Muscle of leg (tissue), 11 donors: ENCODE measurements around the gene CCDC141. TPM values are rescaled to one million over a fixed set of nuclear protein-coding genes. Genes with fewer than 3 reads are reported as not detected.

Experiments used
- DNase-seq: peaks from one replicate; pipeline ENCODE4 v3.0.0; 2013
- H3K27ac ChIP-seq: one replicate; pipeline ENCODE4 v1.5.1; 2013; ENCODE audit warnings: mild to moderate bottlenecking, low read length, control low read depth
- H3K27me3 ChIP-seq: one replicate; pipeline ENCODE4 v1.6.1; 2013; ENCODE audit warnings: low read length; ENCODE audit not compliant: control insufficient read depth, insufficient read depth
- H3K36me3 ChIP-seq: one replicate; pipeline ENCODE4 v1.6.1; 2013; ENCODE audit warnings: low read length; ENCODE audit not compliant: control insufficient read depth, insufficient read depth
- H3K4me1 ChIP-seq: one replicate; pipeline ENCODE4 v1.6.1; 2013; ENCODE audit warnings: low read length; ENCODE audit not compliant: control insufficient read depth, insufficient read depth
- H3K4me3 ChIP-seq: one replicate; pipeline ENCODE4 v1.5.1; 2013; ENCODE audit warnings: low read length, control low read depth
- H3K9me3 ChIP-seq: replicated peaks from 2 replicates; pipeline ENCODE4 v1.6.1; 2013; ENCODE audit warnings: low read depth, low read length; ENCODE audit not compliant: control insufficient read depth
- WGBS: methylation state at CpG from one replicate; pipeline ENCODE4 v1.1.5; 2013; ENCODE audit warnings: missing lambda C conversion rate; ENCODE audit not compliant: insufficient coverage; 5-methylcytosine and 5-hydroxymethylcytosine counted together
- polyA plus RNA-seq, 8 donors: library from polyadenylated mRNA; unstranded; fragments of 120-200 nt; gene quantifications; one replicate each; pipeline versions ENCODE4 v1.2.1 to v1.2.3, GENCODE V29; 2013; ENCODE audit warnings: inconsistent platforms in 1 of 8, low replicate concordance in 1 of 8; ENCODE audit not compliant: insufficient read length in 8 of 8, insufficient read depth in 1 of 8
- total RNA-seq: library from RNA; stranded (reverse); fragments of 120-200 nt; gene quantifications from one replicate; pipeline ENCODE4 v1.2.4, GENCODE V29; 2013

CCDC141 gene
- total and polyA plus RNA-seq, 9 donors, result 35.7 to 76.1 (median 57.3) TPM

DNA sequence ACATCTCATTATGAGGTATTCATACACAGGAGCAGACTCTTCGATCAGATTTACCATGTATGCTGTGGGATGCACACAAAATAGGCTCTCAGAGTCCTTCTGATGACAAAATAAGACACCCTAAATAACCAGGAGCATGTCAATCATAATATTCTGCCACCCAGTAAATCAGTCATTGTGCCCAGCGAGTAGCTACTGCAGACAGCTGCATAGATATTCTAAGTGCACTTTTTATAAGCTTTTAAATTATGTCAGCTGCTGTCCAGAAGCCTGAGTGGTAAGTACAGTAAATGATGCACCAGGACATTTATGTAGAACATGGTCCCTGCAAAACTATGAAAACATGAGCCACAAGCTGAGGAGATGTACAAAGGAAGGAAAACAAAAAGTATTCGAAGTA lies 102.9 kb downstream of the CCDC141 start:
- WGBS, result 71% methylated on average over 1 of the region's 3 CpGs
- no peaks in the 10 kb centered on the region for H3K4me1 ChIP-seq
- no peak overlapping the region for H3K4me3 ChIP-seq
- H3K9me3 ChIP-seq, result peaks cover 8% of the 10 kb centered on the region
- peak; percentile 43 for DNase-seq
- no peaks in the 10 kb centered on the region for H3K27me3 ChIP-seq
- peak overlapping the region; percentile 49 for H3K27ac ChIP-seq
- H3K36me3 ChIP-seq, result no peaks in the 10 kb centered on the region

DNA sequence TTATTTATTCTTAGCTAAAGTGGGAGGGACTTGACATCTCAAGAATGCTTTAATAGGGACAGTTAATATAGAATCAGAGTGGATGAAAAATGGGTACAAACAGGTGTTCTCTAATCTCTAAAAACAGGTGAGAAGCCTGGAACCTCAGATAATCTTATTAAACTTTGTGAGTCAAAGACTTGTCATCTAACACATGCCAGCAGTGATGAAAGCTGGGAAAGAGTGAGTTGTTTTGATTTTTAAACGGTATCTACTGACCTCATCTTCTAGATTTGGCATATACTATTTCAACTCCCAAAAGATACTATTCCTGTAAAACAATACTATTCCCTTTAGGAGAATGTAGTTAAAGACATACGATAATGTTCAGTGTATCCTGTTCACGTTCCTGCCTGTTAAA lies 103.4 kb downstream of the CCDC141 start:
- Histone ChIP-seq H3K4me1 (no peaks in the 10 kb centered on the region), H3K27me3 (no peaks in the 10 kb centered on the region), H3K9me3 (peaks cover 8% of the 10 kb centered on the region), H3K4me3 (no peak overlapping the region), H3K27ac (peak overlapping the region; percentile 23), H3K36me3 (no peaks in the 10 kb centered on the region)
- peak; percentile 37 for DNase-seq
- no CpG with 5 or more reads among the region's 3 CpGs for WGBS

DNA sequence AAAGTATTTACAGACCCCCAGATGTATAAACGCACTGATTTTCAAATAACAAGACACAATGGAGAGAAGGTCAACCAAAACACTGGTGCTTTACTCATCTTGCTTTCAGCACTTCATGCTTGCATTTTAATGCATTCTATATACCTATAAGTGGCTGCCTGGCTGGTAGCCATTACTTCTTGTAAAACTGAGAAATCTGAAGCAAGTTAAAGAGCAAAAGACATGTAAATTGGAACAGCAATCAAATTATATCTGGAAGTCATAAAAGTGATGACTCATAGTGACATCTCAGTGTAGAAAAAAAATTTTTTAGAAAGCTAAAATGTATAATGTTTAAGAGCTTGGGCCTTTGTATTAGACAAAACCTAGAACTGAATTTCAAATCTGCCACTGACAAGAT lies 106.2 kb downstream of the CCDC141 start:
- Histone ChIP-seq H3K36me3 (peaks cover 2% of the 10 kb centered on the region), H3K4me1 (no peaks in the 10 kb centered on the region), H3K27me3 (no peaks in the 10 kb centered on the region), H3K4me3 (no peak overlapping the region), H3K27ac (no peak overlapping the region), H3K9me3 (peaks cover 8% of the 10 kb centered on the region)
- WGBS, result no CpG with 5 or more reads among the region's 1 CpG
- no peak for DNase-seq

DNA sequence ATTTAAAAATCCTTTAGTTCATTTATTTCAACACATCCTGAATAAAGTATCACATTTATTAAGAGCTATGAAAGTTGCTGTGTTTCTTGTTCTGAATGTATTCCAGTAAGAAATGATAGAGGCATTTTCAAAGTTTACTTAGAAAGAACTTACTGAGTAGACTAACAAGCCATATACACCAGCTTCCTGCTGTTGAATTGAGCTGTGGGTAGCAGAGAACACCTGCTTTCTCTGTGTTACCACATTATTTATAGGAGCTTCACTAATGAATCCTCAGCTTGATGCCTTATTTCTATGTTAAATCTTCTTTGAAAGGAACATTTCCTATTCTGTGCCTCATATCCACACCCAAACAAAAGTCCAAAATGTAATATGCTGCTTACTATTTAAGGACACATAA lies 115.4 kb downstream of the CCDC141 start:
- H3K4me3 ChIP-seq, result no peak overlapping the region
- no peaks in the 10 kb centered on the region for H3K27me3 ChIP-seq
- H3K9me3 ChIP-seq, result peaks cover 3% of the 10 kb centered on the region
- peaks cover 2% of the 10 kb centered on the region for H3K36me3 ChIP-seq
- H3K4me1 ChIP-seq, result no peaks in the 10 kb centered on the region
- H3K27ac ChIP-seq, result no peak overlapping the region
- DNase-seq, result no peak

DNA sequence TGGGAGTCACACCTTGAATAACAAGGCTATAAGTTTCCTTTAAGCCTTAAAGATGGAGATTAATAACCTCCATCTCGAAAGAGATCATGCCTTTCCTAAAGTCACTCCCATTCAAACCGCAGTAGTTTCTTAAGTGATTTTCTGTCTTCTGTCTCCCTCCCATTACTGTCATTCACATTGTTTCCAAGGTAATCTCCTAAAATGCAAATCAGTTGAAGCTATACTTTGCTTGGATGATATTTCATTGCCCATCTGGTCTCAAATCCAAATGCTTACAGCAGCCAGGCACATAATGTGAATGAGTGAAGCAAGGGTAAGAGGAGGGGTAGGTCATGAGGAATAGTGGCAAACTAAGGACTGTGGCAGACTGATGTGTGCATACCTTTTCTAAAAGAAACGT lies 116.4 kb downstream of the CCDC141 start:
- WGBS, result 67% methylated on average over 1 of the region's 3 CpGs
- Histone ChIP-seq H3K27ac (no peak overlapping the region), H3K9me3 (peaks cover 3% of the 10 kb centered on the region), H3K27me3 (no peaks in the 10 kb centered on the region), H3K4me1 (no peaks in the 10 kb centered on the region), H3K4me3 (no peak overlapping the region), H3K36me3 (no peaks in the 10 kb centered on the region)
- no peak for DNase-seq

DNA sequence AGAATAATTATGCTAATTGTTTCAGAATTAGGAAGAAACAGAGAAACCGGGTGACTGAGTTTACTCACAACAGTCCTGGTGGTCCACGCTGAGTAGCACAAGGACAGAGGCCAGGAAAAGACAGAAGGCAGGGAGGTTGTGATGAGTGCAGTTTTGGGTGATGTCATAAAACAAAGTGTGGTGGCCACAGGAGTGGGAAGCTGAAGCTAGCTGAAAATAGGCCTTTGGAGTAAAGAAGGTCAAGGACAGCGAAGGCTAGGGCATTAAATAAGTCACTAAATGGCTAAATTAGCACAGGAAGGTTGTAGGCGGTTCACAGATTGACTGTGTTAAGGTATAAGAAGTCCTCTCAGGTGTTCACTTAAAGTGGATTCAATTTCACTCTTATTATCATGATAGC lies 121.9 kb downstream of the CCDC141 start:
- Histone ChIP-seq H3K27me3 (no peaks in the 10 kb centered on the region), H3K4me1 (no peaks in the 10 kb centered on the region), H3K4me3 (no peak overlapping the region), H3K36me3 (no peaks in the 10 kb centered on the region), H3K27ac (no peak overlapping the region), H3K9me3 (no peaks in the 10 kb centered on the region)
- 75% methylated on average over 2 of the region's 4 CpGs for WGBS
- DNase-seq, result no peak

DNA sequence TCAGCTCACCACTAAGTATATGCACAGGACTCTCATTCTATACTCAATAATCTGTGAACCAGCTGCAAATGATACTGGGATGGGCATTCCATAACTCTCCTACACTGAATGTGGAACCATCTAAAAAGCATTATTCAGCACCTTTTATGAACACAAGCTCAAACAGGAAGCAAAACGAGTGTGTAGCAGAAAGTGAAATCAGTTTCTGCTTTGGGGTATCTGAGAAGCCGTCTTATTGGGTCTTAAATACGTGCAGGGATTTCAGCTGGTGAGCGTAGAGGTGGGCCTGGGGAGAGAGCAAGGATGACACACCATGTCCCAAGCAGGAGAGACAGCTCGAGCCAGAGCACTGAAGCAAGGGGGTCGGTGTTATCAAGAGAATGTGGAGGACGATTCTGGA lies 122.8 kb downstream of the CCDC141 start:
- H3K9me3 ChIP-seq, result no peaks in the 10 kb centered on the region
- no peak overlapping the region for H3K27ac ChIP-seq
- no peaks in the 10 kb centered on the region for H3K36me3 ChIP-seq
- H3K27me3 ChIP-seq, result no peaks in the 10 kb centered on the region
- H3K4me3 ChIP-seq, result no peak overlapping the region
- no peaks in the 10 kb centered on the region for H3K4me1 ChIP-seq
- peak; percentile 44 for DNase-seq
- WGBS, result 52% methylated on average over 7 of the region's 7 CpGs

DNA sequence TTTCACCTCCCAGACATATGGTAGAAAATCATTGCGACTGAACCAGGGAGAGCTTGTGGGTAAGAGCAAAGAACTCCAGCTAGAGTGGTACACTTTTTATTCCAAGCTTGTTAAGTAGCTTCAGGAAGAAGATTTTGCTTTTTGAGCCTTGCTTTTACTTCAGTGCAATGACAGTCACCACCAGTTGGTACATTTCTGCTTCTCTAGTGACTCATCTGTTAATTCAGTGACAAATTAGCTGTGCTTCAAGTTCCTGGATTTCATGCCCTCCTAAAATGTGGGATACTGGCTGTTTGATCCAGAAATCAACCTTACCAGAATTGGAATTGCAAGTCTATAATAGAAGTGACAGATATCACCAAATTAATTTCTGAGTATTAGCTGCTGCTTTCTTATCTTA lies 125.1 kb downstream of the CCDC141 start:
- no peak overlapping the region for H3K4me3 ChIP-seq
- H3K27ac ChIP-seq, result no peak overlapping the region
- H3K27me3 ChIP-seq, result no peaks in the 10 kb centered on the region
- 50% methylated on average over 1 of the region's 1 CpG for WGBS
- no peak for DNase-seq
- no peaks in the 10 kb centered on the region for H3K9me3 ChIP-seq
- no peaks in the 10 kb centered on the region for H3K4me1 ChIP-seq
- no peaks in the 10 kb centered on the region for H3K36me3 ChIP-seq

DNA sequence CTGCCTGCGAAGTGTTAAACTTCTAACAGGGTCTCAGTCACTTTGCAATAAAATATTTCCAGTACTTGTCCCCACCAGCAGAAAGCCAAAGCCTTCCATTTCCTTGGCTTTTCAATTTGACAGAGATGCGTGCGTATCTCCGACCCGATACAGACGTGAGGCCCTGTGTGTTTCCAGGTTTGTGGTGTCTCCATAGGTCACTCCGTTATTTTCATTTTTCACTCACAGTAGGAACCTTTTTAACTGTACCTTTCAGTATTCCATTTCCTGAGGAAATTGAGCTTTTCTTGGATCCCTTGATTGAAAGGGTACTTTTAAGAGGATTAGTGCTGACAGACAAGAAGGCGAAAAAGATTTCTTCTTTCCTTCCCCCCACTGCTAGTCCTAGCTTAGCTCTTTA lies 126.4 kb downstream of the CCDC141 start:
- Histone ChIP-seq H3K4me3 (no peak overlapping the region), H3K27me3 (no peaks in the 10 kb centered on the region), H3K4me1 (no peaks in the 10 kb centered on the region), H3K27ac (no peak overlapping the region), H3K36me3 (no peaks in the 10 kb centered on the region), H3K9me3 (no peaks in the 10 kb centered on the region)
- no peak for DNase-seq
- 85% methylated on average over 6 of the region's 8 CpGs for WGBS

DNA sequence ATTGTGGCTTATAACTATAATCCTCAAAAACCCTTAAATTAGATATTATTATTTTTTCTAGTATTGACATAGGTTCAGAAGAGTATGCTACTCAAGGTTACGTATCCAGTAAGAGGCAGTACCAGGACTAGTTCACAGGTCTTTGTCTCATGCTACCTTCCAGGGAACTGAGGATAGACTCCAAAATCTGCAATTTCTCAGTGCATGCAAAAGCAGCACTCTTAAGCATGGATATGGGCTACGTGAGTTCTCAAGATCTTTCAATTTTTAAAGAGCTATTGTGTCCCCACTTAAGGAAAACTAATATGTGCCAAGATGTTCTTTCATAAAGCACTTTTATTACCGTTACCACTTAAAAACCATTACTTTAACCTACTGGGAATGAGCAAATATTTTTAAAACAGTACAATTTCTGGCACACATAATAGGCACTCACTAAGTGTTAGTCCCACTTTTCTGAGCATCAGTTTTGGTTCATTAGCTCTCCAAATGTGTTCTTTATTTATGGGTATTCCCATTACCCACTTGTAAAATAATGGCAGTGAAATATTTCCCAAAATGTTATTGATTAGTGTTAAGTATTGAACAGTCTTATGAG lies 128.9 kb downstream of the CCDC141 start:
- Histone ChIP-seq H3K9me3 (no peaks in the 10 kb centered on the region), H3K4me1 (no peaks in the 10 kb centered on the region), H3K4me3 (no peak overlapping the region), H3K27ac (no peak overlapping the region), H3K36me3 (no peaks in the 10 kb centered on the region), H3K27me3 (no peaks in the 10 kb centered on the region)
- 33% methylated on average over 1 of the region's 3 CpGs for WGBS
- DNase-seq, result no peak

DNA sequence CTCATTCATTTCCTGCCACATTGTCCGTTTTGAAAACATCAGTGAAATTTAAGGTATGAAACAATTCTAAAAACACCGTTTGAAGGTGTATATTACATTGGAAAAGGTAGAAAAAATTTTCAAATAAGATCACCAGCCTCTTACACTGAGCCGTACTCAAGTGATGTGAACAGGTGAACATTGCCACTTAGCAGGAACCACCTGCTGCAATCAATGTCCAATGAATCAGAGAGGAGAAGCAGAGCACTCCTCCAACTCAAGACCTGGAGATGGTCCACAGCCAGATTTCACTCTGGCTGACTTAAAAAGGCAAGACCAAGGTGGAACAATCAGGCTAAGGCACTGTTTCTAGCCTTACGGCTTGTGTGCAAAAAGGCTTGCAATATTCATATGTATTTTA lies 132.4 kb downstream of the CCDC141 start:
- no peaks in the 10 kb centered on the region for H3K4me1 ChIP-seq
- no CpG with 5 or more reads among the region's 4 CpGs for WGBS
- H3K27me3 ChIP-seq, result no peaks in the 10 kb centered on the region
- H3K36me3 ChIP-seq, result peaks cover 2% of the 10 kb centered on the region
- no peak overlapping the region for H3K4me3 ChIP-seq
- H3K27ac ChIP-seq, result no peak overlapping the region
- DNase-seq, result no peak
- no peaks in the 10 kb centered on the region for H3K9me3 ChIP-seq
